HEK293T (cell line): Measurements from ENCODE around the gene KRTAP10-10.
"Not testable (repeated sequence)": the region's sequence is repeated elsewhere in the genome, so short reads cannot be mapped to it uniquely, and the experiment has no call there.

ENCODE experiments used
- BHLHE40 ChIP-seq: fragments of 450-650 bp; IDR thresholded peaks from 2 replicates; pipeline ENCODE4 v1.6.1; 2016; ENCODE audit warnings: mild to moderate bottlenecking, moderate library complexity, borderline replicate concordance
- FOXK2 ChIP-seq: fragments of 450-650 bp; IDR thresholded peaks from 2 replicates; pipeline ENCODE4 v1.6.1; 2016; ENCODE audit warnings: mild to moderate bottlenecking
- FOXM1 ChIP-seq: fragments of 450-650 bp; IDR thresholded peaks from 2 replicates; pipeline ENCODE4 v1.6.1; 2017; ENCODE audit warnings: mild to moderate bottlenecking, borderline replicate concordance
- SUZ12 ChIP-seq: fragments of 450-650 bp; IDR thresholded peaks from 2 replicates; pipeline ENCODE4 v1.6.1; 2016; ENCODE audit warnings: mild to moderate bottlenecking
- TARDBP ChIP-seq: fragments of 450-650 bp; IDR thresholded peaks from 2 replicates; pipeline ENCODE4 v1.6.1; 2016
- ZNF384 ChIP-seq: fragments of 450-650 bp; IDR thresholded peaks from 2 replicates; pipeline ENCODE4 v1.6.1; 2016

DNA sequence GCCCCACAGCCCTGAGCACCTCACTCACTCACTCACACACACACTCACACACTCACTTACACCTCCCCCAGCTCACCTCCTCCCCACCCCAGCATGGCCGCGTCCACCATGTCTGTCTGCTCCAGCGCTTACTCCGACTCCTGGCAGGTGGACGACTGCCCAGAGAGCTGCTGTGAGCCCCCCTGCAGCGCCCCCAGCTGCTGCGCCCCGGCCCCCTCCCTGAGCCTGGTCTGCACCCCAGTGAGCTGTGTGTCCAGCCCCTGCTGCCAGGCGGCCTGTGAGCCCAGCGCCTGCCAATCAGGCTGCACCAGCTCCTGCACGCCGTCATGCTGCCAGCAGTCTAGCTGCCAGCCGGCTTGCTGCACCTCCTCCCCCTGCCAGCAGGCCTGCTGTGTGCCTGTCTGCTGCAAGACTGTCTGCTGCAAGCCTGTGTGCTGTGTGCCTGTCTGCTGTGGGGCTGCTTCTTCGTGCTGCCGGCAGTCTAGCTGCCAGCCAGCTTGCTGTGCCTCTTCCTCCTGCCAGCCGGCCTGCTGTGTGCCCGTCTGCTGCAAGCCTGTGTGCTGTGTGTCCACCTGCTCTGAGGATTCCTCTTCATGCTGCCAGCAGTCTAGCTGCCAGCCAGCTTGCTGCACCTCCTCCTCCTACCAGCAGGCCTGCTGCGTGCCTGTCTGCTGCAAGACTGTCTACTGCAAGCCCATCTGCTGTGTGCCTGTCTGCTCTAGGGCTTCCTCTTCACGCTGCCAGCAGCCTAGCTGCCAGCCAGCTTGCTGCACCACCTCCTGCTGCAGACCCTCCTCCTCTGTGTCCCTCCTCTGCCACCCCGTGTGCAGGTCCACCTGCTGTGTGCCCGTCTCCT lies 9.4 kb downstream of the KRTAP10-10 start, which contains the start of gene KRTAP10-11:
- TF ChIP-seq BHLHE40, FOXK2, ZNF384, TARDBP, FOXM1, SUZ12: not testable (repeated sequence)
